ENCODE data around the gene CSRP1. TPM values are rescaled to one million over a fixed set of nuclear protein-coding genes. Genes with fewer than 3 reads are reported as not detected.

Gene CSRP1
- total and polyA plus RNA-seq, 9 of the 15 experiments (the other 6 are each of a cell fraction or from before 2014, with no cell fraction given), result 6.8 to 39.4 (median 23.7) TPM

GRCh38 chr1:201481761-201482493 lies 25.0 kb downstream of the CSRP1 start (continued):
- TF ChIP-seq ELF2 (CRISPR knock-in tag; IDR thresholded peaks at IDR 0.05) (no peak), E2F3 (CRISPR knock-in tag; IDR thresholded peaks at IDR 0.05) (0 out of 2 replicates have a peak, but pooled peaks have one; percentile 11), TFAP4 (CRISPR knock-in tag; IDR thresholded peaks at IDR 0.05; ENCODE audit: borderline replicate concordance) (peak; percentile 79), ZNF143 (CRISPR knock-in tag; IDR thresholded peaks at IDR 0.05) (no peak; the same call in 1 of the 2 replicates), ZNF263 (CRISPR knock-in tag; IDR thresholded peaks at IDR 0.05; ENCODE audit: borderline replicate concordance) (peak; percentile 53; the same call in 1 of the 2 replicates), NRF1 (conservative IDR thresholded peaks at IDR 0.05 in 1 of 2, IDR thresholded peaks at IDR 0.05 in 1 of 2) (peak; percentile 82 to 85), ATF1 (CRISPR knock-in tag; IDR thresholded peaks at IDR 0.05) (no peak), ATF1 (tag; IDR thresholded peaks at IDR 0.05) (0 out of 2 replicates have a peak, but pooled peaks have one; percentile 40), CEBPG (CRISPR knock-in tag; IDR thresholded peaks at IDR 0.05) (0 out of 2 replicates have a peak, but pooled peaks have one; percentile 7), CEBPG (tag; conservative IDR thresholded peaks at IDR 0.05 in 1 of 2, IDR thresholded peaks at IDR 0.05 in 1 of 2) (no peak), NFYB (IDR thresholded peaks at IDR 0.05; ENCODE audit: extremely low read depth, insufficient read length) (no peak), ZHX1 (conservative IDR thresholded peaks at IDR 0.05; ENCODE audit: low read length) (0 out of 2 replicates have a peak, but pooled peaks have one; percentile 30), ELK1 (CRISPR knock-in tag; IDR thresholded peaks at IDR 0.05) (no peak), NBN (IDR thresholded peaks at IDR 0.05; ENCODE audit: low read depth) (peak; percentile 80; the same call in 1 of the 2 replicates), LARP7 (IDR thresholded peaks at IDR 0.05) (0 out of 2 replicates have a peak, but pooled peaks have one; percentile 11), FOXA3 (CRISPR knock-in tag; conservative IDR thresholded peaks at IDR 0.05 in 1 of 2, IDR thresholded peaks at IDR 0.05 in 1 of 2) (peak in 1 of 2 experiments; percentile 27; a peak in 1 of 4 replicates), ZMIZ1 (IDR thresholded peaks at IDR 0.05; ENCODE audit: low read depth in 2 of 2, low read length in 2 of 2) (no peak)
